Muscle of leg (tissue), 11 donors: ENCODE data around the gene RERE. TPM values are rescaled to one million over a fixed set of nuclear protein-coding genes. Genes with fewer than 3 reads are reported as not detected.
A peak's percentile ranks its signal among the peaks of the same experiment; 100 is the strongest.

ENCODE experiments used
- DNase-seq: peaks from one replicate; pipeline ENCODE4 v3.0.0; 2013
- H3K27ac ChIP-seq: one replicate; pipeline ENCODE4 v1.5.1; 2013; ENCODE audit warnings: mild to moderate bottlenecking, low read length, control low read depth
- H3K27me3 ChIP-seq: one replicate; pipeline ENCODE4 v1.6.1; 2013; ENCODE audit warnings: low read length; ENCODE audit not compliant: control insufficient read depth, insufficient read depth
- H3K36me3 ChIP-seq: one replicate; pipeline ENCODE4 v1.6.1; 2013; ENCODE audit warnings: low read length; ENCODE audit not compliant: control insufficient read depth, insufficient read depth
- H3K4me1 ChIP-seq: one replicate; pipeline ENCODE4 v1.6.1; 2013; ENCODE audit warnings: low read length; ENCODE audit not compliant: control insufficient read depth, insufficient read depth
- H3K4me3 ChIP-seq: one replicate; pipeline ENCODE4 v1.5.1; 2013; ENCODE audit warnings: low read length, control low read depth
- H3K9me3 ChIP-seq: replicated peaks from 2 replicates; pipeline ENCODE4 v1.6.1; 2013; ENCODE audit warnings: low read depth, low read length; ENCODE audit not compliant: control insufficient read depth
- WGBS: methylation state at CpG from one replicate; pipeline ENCODE4 v1.1.5; 2013; ENCODE audit warnings: missing lambda C conversion rate; ENCODE audit not compliant: insufficient coverage; 5-methylcytosine and 5-hydroxymethylcytosine counted together
- polyA plus RNA-seq, 8 donors: library from polyadenylated mRNA; unstranded; fragments of 120-200 nt; gene quantifications; one replicate each; pipeline versions ENCODE4 v1.2.1 to v1.2.3, GENCODE V29; 2013; ENCODE audit warnings: inconsistent platforms in 1 of 8, low replicate concordance in 1 of 8; ENCODE audit not compliant: insufficient read length in 8 of 8, insufficient read depth in 1 of 8
- total RNA-seq: library from RNA; stranded (reverse); fragments of 120-200 nt; gene quantifications from one replicate; pipeline ENCODE4 v1.2.4, GENCODE V29; 2013

RERE gene
- total and polyA plus RNA-seq, 9 donors, result 63.7 to 102 (median 82.8) TPM

- H3K4me3 ChIP-seq, result no peak overlapping the region
- WGBS, result 63% methylated on average over 15 of the region's 15 CpGs
- H3K9me3 ChIP-seq, result no peaks in the 10 kb centered on the region
- no peak overlapping the region for H3K27ac ChIP-seq
- H3K36me3 ChIP-seq, result peaks cover 16% of the 10 kb centered on the region
- no peak for DNase-seq
- peaks cover 40% of the 10 kb centered on the region for H3K4me1 ChIP-seq
- H3K27me3 ChIP-seq, result peaks cover 8% of the 10 kb centered on the region
Measured at GRCh38 chr1:8347635-8348034, 469.8 kb downstream of the RERE start.

GRCh38 chr1:8345621-8346415 is 471.6 kb downstream of the RERE start:
- Histone ChIP-seq H3K36me3 (peaks cover 3% of the 10 kb centered on the region), H3K9me3 (no peaks in the 10 kb centered on the region), H3K27me3 (peaks cover 8% of the 10 kb centered on the region), H3K4me3 (no peak overlapping the region), H3K4me1 (peaks cover 30% of the 10 kb centered on the region), H3K27ac (no peak overlapping the region)
- DNase-seq, result no peak
- WGBS, result 68% methylated on average over 18 of the region's 18 CpGs

DNA sequence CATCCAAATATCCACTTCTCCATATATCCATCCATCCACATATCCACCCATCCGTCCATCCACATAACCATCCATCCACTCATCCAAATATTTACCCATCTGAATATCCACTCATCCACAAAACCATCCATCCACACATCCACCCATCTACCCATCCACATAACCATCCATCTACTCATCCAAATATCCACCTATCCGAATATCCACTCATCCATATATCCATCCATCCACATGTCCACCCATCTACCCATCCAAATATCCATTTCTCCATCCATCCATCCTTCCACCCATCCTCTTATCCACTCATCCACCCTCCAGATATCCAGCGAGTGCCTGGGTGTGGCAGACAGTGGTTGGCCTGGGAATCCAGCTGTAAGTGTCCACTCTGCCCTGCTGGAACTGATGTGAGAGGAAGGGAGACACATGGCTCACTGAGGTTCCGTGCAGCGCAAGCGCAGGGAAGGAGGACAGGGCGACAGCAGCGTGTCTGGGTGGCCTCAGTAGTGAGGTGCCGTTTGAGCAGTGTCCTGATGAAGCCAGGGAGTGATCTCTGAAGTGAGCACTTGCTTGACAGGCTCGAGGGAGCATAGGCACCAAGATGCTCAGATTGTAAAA is 472.4 kb downstream of the RERE start:
- Histone ChIP-seq H3K9me3 (no peaks in the 10 kb centered on the region), H3K27me3 (peaks cover 8% of the 10 kb centered on the region), H3K27ac (no peak overlapping the region), H3K4me3 (no peak overlapping the region), H3K4me1 (peaks cover 24% of the 10 kb centered on the region), H3K36me3 (no peaks in the 10 kb centered on the region)
- DNase-seq, result no peak
- WGBS, result 92% methylated on average over 10 of the region's 10 CpGs

GRCh38 chr1:8343464-8344001 is 473.9 kb downstream of the RERE start:
- Histone ChIP-seq H3K27ac (peak overlapping the region; percentile 59), H3K27me3 (peaks cover 8% of the 10 kb centered on the region), H3K9me3 (no peaks in the 10 kb centered on the region), H3K4me3 (peak overlapping the region; percentile 15), H3K36me3 (no peaks in the 10 kb centered on the region), H3K4me1 (peaks cover 14% of the 10 kb centered on the region)
- WGBS, result 64% methylated on average over 30 of the region's 32 CpGs
- peak; percentile 83 for DNase-seq

GRCh38 chr1:8343044-8343443 is 474.4 kb downstream of the RERE start:
- Histone ChIP-seq H3K27ac (peak overlapping the region; percentile 20), H3K9me3 (no peaks in the 10 kb centered on the region), H3K27me3 (peaks cover 6% of the 10 kb centered on the region), H3K36me3 (no peaks in the 10 kb centered on the region), H3K4me1 (peaks cover 14% of the 10 kb centered on the region), H3K4me3 (no peak overlapping the region)
- DNase-seq, result no peak
- WGBS, result 66% methylated on average over 7 of the region's 11 CpGs

GRCh38 chr1:8342325-8342724 is 475.1 kb downstream of the RERE start:
- Histone ChIP-seq H3K4me3 (no peak overlapping the region), H3K4me1 (peaks cover 14% of the 10 kb centered on the region), H3K36me3 (no peaks in the 10 kb centered on the region), H3K27me3 (peaks cover 6% of the 10 kb centered on the region), H3K9me3 (no peaks in the 10 kb centered on the region), H3K27ac (no peak overlapping the region)
- no peak for DNase-seq
- 54% methylated on average over 9 of the region's 10 CpGs for WGBS

DNA sequence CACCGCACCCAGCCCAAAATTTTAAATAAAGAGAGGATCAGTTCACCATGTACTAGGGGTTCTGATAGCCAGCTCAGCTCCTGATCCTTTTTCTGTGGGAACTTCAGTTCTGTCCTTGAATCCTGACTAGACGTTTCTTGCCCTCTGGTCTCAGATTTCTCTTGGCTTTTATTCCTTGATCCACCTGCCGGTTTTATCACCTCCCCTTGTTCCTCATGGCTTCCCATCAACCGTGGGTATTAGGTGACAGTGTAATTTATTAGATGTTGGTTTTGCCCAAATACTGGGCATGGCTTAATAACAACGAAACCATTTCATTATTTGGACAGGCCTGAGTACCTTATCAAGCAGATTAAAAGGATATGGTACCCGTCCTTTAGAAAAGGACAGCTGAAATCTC is 477.0 kb downstream of the RERE start:
- H3K27me3 ChIP-seq, result peaks cover 6% of the 10 kb centered on the region

DNA sequence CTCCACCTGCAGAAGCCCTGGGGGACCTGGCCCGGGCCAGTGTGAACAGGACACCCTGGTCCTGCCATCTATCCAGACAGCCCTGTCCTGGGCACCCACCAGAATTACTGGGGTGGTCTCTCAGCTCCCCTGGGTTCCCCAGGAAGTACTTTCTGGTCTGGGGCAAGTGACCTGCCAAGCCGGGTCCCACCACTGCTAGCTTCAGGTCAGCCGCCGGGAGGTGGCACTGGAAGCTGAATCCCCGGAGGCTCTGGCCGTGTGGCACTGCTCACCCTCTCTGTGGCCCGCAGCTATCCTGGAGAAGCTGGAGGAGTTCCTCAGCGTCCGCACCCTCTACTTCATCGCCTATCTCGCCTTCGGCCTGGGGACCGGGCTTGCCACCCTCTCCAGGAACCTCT is 478.2 kb downstream of the RERE start:
- DNase-seq, result no peak
- Histone ChIP-seq H3K4me1 (peaks cover 14% of the 10 kb centered on the region), H3K27me3 (peaks cover 6% of the 10 kb centered on the region), H3K4me3 (no peak overlapping the region), H3K9me3 (no peaks in the 10 kb centered on the region), H3K36me3 (peaks cover 3% of the 10 kb centered on the region), H3K27ac (no peak overlapping the region)
- 92% methylated on average over 13 of the region's 13 CpGs for WGBS

More for the DNA sequence above, 477.0 kb downstream of the RERE start:
- Histone ChIP-seq H3K4me3 (no peak overlapping the region), H3K9me3 (no peaks in the 10 kb centered on the region), H3K27ac (no peak overlapping the region), H3K36me3 (peaks cover 2% of the 10 kb centered on the region), H3K4me1 (peaks cover 14% of the 10 kb centered on the region)
- no peak for DNase-seq
- 75% methylated on average over 3 of the region's 6 CpGs for WGBS

- Histone ChIP-seq H3K4me1 (peaks cover 9% of the 10 kb centered on the region), H3K9me3 (no peaks in the 10 kb centered on the region), H3K36me3 (peaks cover 3% of the 10 kb centered on the region), H3K27ac (no peak overlapping the region), H3K4me3 (no peak overlapping the region), H3K27me3 (peaks cover 6% of the 10 kb centered on the region)
- 93% methylated on average over 16 of the region's 26 CpGs for WGBS
- DNase-seq, result no peak
Measured at GRCh38 chr1:8338526-8339202, 478.8 kb downstream of the RERE start.
